Measurements from ENCODE around the gene LLGL2.
"Not testable (repeated sequence)": the region's sequence is repeated elsewhere in the genome, so short reads cannot be mapped to it uniquely, and the experiment has no call there.

Gene LLGL2

DNA sequence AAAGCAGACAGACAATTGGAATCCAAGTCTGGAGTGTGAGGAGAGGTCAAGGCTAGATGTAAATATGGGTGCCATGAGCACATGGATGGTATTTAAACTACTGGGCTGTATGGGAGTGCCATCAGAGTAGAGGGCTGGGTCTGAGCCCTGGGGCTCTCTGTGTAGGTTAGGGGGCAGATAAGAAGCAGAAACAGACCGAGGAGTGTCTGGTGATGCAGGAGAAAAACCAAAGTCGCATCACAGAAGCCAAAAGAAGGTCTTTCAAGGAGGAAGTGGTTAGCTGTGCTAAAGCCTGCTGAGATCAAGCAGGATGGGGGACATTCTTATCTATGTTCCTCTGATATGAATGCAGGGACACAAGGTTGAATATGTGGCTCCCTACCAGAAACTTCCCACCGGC, 7.3 kb upstream of the LLGL2 start:
- Histone ChIP-seq H3K4me3 (replicated peaks; ENCODE audit: insufficient read depth, low read length) (no peak overlapping the region), H3K27ac (replicated peaks) (no peak overlapping the region), H3K27me3 (ENCODE audit: insufficient read depth, poor library complexity, severe bottlenecking) (peaks cover 12% of the 10 kb centered on the region)
- peak in 1 of 2 experiments; percentile 66 for DNase-seq (ENCODE audit: low read depth in 1 of 2, low spot score in 1 of 2)
- TF ChIP-seq SPI1 (IDR thresholded peaks at IDR 0.05; ENCODE audit: borderline replicate concordance, low read depth) (peak; percentile 82), POLR2AphosphoS5 (IDR thresholded peaks at IDR 0.05; ENCODE audit: low read depth) (no peak), GABPA (IDR thresholded peaks at IDR 0.05; ENCODE audit: low read depth) (no peak)
- TF ChIP-seq, protein P1, sequence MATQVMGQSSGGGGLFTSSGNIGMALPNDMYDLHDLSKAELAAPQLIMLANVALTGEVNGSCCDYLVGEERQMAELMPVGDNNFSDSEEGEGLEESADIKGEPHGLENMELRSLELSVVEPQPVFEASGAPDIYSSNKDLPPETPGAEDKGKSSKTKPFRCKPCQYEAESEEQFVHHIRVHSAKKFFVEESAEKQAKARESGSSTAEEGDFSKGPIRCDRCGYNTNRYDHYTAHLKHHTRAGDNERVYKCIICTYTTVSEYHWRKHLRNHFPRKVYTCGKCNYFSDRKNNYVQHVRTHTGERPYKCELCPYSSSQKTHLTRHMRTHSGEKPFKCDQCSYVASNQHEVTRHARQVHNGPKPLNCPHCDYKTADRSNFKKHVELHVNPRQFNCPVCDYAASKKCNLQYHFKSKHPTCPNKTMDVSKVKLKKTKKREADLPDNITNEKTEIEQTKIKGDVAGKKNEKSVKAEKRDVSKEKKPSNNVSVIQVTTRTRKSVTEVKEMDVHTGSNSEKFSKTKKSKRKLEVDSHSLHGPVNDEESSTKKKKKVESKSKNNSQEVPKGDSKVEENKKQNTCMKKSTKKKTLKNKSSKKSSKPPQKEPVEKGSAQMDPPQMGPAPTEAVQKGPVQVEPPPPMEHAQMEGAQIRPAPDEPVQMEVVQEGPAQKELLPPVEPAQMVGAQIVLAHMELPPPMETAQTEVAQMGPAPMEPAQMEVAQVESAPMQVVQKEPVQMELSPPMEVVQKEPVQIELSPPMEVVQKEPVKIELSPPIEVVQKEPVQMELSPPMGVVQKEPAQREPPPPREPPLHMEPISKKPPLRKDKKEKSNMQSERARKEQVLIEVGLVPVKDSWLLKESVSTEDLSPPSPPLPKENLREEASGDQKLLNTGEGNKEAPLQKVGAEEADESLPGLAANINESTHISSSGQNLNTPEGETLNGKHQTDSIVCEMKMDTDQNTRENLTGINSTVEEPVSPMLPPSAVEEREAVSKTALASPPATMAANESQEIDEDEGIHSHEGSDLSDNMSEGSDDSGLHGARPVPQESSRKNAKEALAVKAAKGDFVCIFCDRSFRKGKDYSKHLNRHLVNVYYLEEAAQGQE (IDR thresholded peaks at IDR 0.05; ENCODE audit: insufficient replicate concordance, low read depth): no peak
- TF ChIP-seq, protein P2, sequence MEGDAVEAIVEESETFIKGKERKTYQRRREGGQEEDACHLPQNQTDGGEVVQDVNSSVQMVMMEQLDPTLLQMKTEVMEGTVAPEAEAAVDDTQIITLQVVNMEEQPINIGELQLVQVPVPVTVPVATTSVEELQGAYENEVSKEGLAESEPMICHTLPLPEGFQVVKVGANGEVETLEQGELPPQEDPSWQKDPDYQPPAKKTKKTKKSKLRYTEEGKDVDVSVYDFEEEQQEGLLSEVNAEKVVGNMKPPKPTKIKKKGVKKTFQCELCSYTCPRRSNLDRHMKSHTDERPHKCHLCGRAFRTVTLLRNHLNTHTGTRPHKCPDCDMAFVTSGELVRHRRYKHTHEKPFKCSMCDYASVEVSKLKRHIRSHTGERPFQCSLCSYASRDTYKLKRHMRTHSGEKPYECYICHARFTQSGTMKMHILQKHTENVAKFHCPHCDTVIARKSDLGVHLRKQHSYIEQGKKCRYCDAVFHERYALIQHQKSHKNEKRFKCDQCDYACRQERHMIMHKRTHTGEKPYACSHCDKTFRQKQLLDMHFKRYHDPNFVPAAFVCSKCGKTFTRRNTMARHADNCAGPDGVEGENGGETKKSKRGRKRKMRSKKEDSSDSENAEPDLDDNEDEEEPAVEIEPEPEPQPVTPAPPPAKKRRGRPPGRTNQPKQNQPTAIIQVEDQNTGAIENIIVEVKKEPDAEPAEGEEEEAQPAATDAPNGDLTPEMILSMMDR (IDR thresholded peaks at IDR 0.05; ENCODE audit: insufficient read depth, low read length): no peak

DNA sequence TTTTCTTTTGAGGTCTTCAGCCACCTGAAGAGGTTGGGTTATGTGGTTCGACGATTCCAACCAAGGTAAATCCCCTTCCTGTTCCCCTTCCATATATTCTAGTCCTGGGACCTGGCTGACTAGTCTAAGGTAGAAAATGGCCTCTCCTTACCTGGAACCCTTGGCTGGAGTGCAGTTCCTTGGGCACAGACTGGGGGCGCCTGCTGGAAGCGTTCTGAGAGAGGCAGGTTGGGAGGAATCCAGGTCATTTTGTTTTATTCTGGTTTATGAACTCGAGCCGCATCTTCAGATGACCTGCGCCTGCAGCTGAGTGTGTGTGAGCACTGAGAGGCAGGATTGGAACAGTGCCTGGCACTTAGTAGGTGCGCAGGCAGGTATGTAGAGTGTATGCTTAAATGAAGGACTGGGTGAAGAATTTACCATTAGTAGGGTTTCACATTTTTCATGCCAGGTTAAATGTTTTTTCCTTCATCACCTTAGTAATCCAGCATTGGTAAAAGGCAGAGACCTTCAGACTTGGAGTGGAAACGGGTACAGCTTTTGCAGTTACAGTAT, 6.4 kb upstream of the LLGL2 start:
- H3K4me3 ChIP-seq (replicated peaks; ENCODE audit: insufficient read depth, low read length): no peak overlapping the region
- peaks cover 12% of the 10 kb centered on the region for H3K27me3 ChIP-seq (ENCODE audit: insufficient read depth, poor library complexity, severe bottlenecking)
- no peak for DNase-seq (ENCODE audit: low read depth in 1 of 2, low spot score in 1 of 2)
- no peak for TF ChIP-seq GABPA (IDR thresholded peaks at IDR 0.05; ENCODE audit: low read depth)
- no peak for TF ChIP-seq POLR2AphosphoS5 (IDR thresholded peaks at IDR 0.05; ENCODE audit: low read depth)
- TF ChIP-seq SPI1 (IDR thresholded peaks at IDR 0.05; ENCODE audit: borderline replicate concordance, low read depth): no peak
- TF ChIP-seq, protein P1 (IDR thresholded peaks at IDR 0.05; ENCODE audit: insufficient replicate concordance, low read depth): no peak
- TF ChIP-seq, protein P2 (IDR thresholded peaks at IDR 0.05; ENCODE audit: insufficient read depth, low read length): no peak
- H3K27ac ChIP-seq (replicated peaks): no peak overlapping the region

DNA sequence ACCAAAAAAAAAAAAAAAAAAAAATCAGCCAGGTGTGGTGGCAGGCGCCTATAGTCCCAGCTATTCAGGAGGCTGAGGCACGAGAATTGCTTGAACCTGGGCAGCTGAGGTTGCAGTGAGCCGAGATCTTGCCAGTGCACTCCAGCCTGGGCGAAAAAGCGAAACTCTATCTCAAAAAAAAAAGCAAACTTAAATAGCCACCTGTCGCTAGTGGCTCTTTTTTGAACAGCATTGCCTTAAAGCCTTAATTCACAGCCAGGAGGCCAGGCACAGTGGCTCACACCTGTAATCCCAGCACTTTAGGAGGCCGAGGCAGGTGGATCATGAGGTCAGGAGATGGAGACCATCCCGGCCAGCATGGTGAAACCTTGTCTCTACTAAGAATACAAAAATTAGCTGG, 5.1 kb upstream of the LLGL2 start:
- not testable (repeated sequence) for DNase-seq (ENCODE audit: low read depth in 1 of 2, low spot score in 1 of 2); H3K27me3 ChIP-seq (ENCODE audit: insufficient read depth, poor library complexity, severe bottlenecking); H3K27ac ChIP-seq (replicated peaks); H3K4me3 ChIP-seq (replicated peaks; ENCODE audit: insufficient read depth, low read length)

DNA sequence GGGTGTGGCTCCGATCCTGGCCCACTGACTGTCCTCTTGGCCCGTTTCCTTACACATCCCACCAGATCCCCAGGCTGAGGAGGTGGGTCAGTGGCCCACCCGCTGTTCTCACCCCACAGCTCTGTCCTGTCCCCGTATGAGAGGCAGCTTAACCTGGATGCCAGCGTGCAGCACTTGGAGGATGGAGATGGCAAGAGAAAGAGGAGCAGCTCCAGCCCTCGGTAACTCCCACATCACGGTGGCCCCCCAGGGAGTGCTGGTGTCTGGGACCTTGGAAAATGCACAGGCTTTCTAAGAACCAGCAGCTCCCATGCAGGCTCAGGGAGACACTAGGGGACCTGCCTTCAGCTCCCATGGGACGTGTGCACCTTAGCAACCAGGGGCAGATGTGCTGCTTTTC, 4.2 kb upstream of the LLGL2 start:
- no peaks in the 10 kb centered on the region for H3K27me3 ChIP-seq (ENCODE audit: insufficient read depth, poor library complexity, severe bottlenecking)
- no peak overlapping the region for H3K4me3 ChIP-seq (replicated peaks; ENCODE audit: insufficient read depth, low read length)
- no peak for DNase-seq (ENCODE audit: low read depth in 1 of 2, low spot score in 1 of 2)
- TF ChIP-seq GABPA (IDR thresholded peaks at IDR 0.05; ENCODE audit: low read depth) (no peak), POLR2AphosphoS5 (IDR thresholded peaks at IDR 0.05; ENCODE audit: low read depth) (no peak), SPI1 (IDR thresholded peaks at IDR 0.05; ENCODE audit: borderline replicate concordance, low read depth) (no peak)
- TF ChIP-seq, protein P1 (IDR thresholded peaks at IDR 0.05; ENCODE audit: insufficient replicate concordance, low read depth): no peak
- TF ChIP-seq, protein P2 (IDR thresholded peaks at IDR 0.05; ENCODE audit: insufficient read depth, low read length): no peak
- H3K27ac ChIP-seq (replicated peaks): no peak overlapping the region
